Neural cell (in vitro differentiated cells): ENCODE data around the gene SKOR2. TPM values are rescaled to one million over a fixed set of nuclear protein-coding genes. Genes with fewer than 3 reads are reported as not detected.

Experiments
- H2AFZ ChIP-seq: fragments of 200-600, 300-800 bp; sonication (generic), shearing (Covaris generic); 2 replicates; pipeline ENCODE4 v1.6.0; 2014; ENCODE audit warnings: low read depth, mild to moderate bottlenecking, antibody characterized with exemption, low read length, moderate library complexity
- H3F3A ChIP-seq: fragments of 200-600 bp; shearing (Covaris generic); 2 replicates; pipeline ENCODE4 v1.6.1; 2016; ENCODE audit warnings: mild to moderate bottlenecking, moderate library complexity, mixed read lengths, antibody characterized with exemption, low read length; ENCODE audit not compliant: insufficient read depth, poor library complexity, severe bottlenecking
- H3K27ac ChIP-seq: fragments of 200-600, 300-800 bp; sonication (generic), shearing (Covaris generic); 2 replicates; pipeline ENCODE4 v1.5.1; 2014; ENCODE audit warnings: mild to moderate bottlenecking, low read length, moderate library complexity
- H3K27me3 ChIP-seq: fragments of 300-800, 200-600 bp; sonication (generic), shearing (Covaris generic); 2 replicates; pipeline ENCODE4 v1.6.0; 2014; ENCODE audit warnings: mild to moderate bottlenecking, low read depth, low read length, moderate library complexity; ENCODE audit not compliant: insufficient read depth
- H3K36me3 ChIP-seq: fragments of 300-800, 200-600 bp; sonication (generic), shearing (Covaris generic); 2 replicates; pipeline ENCODE4 v1.5.1; 2014; ENCODE audit warnings: mild to moderate bottlenecking, antibody characterized with exemption, low read length, moderate library complexity; ENCODE audit not compliant: insufficient read depth
- H3K4me2 ChIP-seq: fragments of 300-800, 200-600 bp; sonication (generic), shearing (Covaris generic); 2 replicates; pipeline ENCODE4 v1.6.0; 2014; ENCODE audit warnings: mild to moderate bottlenecking, low read length
- H3K4me3 ChIP-seq: fragments of 300-800, 200-600 bp; sonication (generic), shearing (Covaris generic); 2 replicates; pipeline ENCODE4 v1.5.1; 2014; ENCODE audit warnings: mild to moderate bottlenecking, low read length, moderate library complexity
- H3K79me2 ChIP-seq: fragments of 200-600 bp; shearing (Covaris generic); replicated peaks from 2 replicates; pipeline ENCODE4 v1.6.0; 2014; ENCODE audit warnings: mild to moderate bottlenecking, low read length, moderate library complexity; ENCODE audit not compliant: insufficient read depth
- H3K9ac ChIP-seq: fragments of 300-800, 200-600 bp; sonication (generic), shearing (Covaris generic); 2 replicates; pipeline ENCODE4 v1.6.1; 2016; ENCODE audit warnings: mild to moderate bottlenecking, low read length, mixed read lengths
- H3K9me2 ChIP-seq: fragments of 200-600 bp; shearing (Covaris generic); 2 replicates; pipeline ENCODE4 v1.6.1; 2016; ENCODE audit warnings: mild to moderate bottlenecking, low read length, mixed read lengths; ENCODE audit not compliant: insufficient read depth
- H3K9me3 ChIP-seq: fragments of 200-600, 300-800 bp; sonication (generic), shearing (Covaris generic); 2 replicates; pipeline ENCODE4 v1.6.1; 2016; ENCODE audit warnings: mild to moderate bottlenecking, mixed run types, low read length, moderate library complexity, mixed read lengths
- H4K20me1 ChIP-seq: fragments of 200-600 bp; shearing (Covaris generic); 2 replicates; pipeline ENCODE4 v1.6.1; 2016; ENCODE audit warnings: mild to moderate bottlenecking, mixed run types; ENCODE audit not compliant: insufficient read depth
- CTCF ChIP-seq: fragments of 450-650 bp; IDR thresholded peaks from 2 replicates; pipeline ENCODE4 v1.5.1; 2014; ENCODE audit warnings: antibody characterized with exemption, mild to moderate bottlenecking, moderate library complexity; ENCODE audit not compliant: poor library complexity, severe bottlenecking
- EP300 ChIP-seq: fragments of 450-650 bp; conservative IDR thresholded peaks from 2 replicates; pipeline ENCODE4 v1.6.1; 2014; ENCODE audit warnings: antibody characterized with exemption, mild to moderate bottlenecking, moderate library complexity; ENCODE audit not compliant: poor library complexity, severe bottlenecking
- EZH2 ChIP-seq: fragments of 200-600, 300-800 bp; shearing (Covaris generic), sonication (generic); IDR thresholded peaks from 2 replicates; pipeline ENCODE4 v1.6.1; 2014; ENCODE audit warnings: antibody characterized with exemption, low read length, borderline replicate concordance, mild to moderate bottlenecking; ENCODE audit not compliant: insufficient read depth, poor library complexity, severe bottlenecking
- MXI1 ChIP-seq: fragments of 450-650 bp; conservative IDR thresholded peaks from 2 replicates; pipeline ENCODE4 v1.6.1; 2014; ENCODE audit warnings: antibody characterized with exemption, mild to moderate bottlenecking; ENCODE audit not compliant: poor library complexity, severe bottlenecking
- POLR2AphosphoS5 ChIP-seq: IDR thresholded peaks from 2 replicates; pipeline ENCODE4 v1.6.1; 2012
- RAD21 ChIP-seq: fragments of 450-650 bp; conservative IDR thresholded peaks from 2 replicates; pipeline ENCODE4 v1.6.1; 2014; ENCODE audit warnings: antibody characterized with exemption, mild to moderate bottlenecking, moderate library complexity
- REST ChIP-seq: IDR thresholded peaks from 2 replicates; pipeline ENCODE4 v1.6.1; 2012; ENCODE audit warnings: borderline replicate concordance
- SMC3 ChIP-seq: fragments of 450-650 bp; conservative IDR thresholded peaks from 2 replicates; pipeline ENCODE4 v1.6.1; 2014; ENCODE audit warnings: antibody characterized with exemption, mild to moderate bottlenecking, moderate library complexity; ENCODE audit not compliant: poor library complexity
- TAF1 ChIP-seq: IDR thresholded peaks from 2 replicates; pipeline ENCODE4 v1.6.1; 2012; ENCODE audit warnings: low read depth
- polyA plus RNA-seq: library from polyadenylated mRNA; depleted of rRNA; stranded (reverse); fragments of >200 nt; gene quantifications from 2 replicates; pipeline ENCODE4 v1.2.3, GENCODE V29; 2014

SKOR2 gene
- polyA plus RNA-seq, 1 donor from 2014 or later = not detected

DNA sequence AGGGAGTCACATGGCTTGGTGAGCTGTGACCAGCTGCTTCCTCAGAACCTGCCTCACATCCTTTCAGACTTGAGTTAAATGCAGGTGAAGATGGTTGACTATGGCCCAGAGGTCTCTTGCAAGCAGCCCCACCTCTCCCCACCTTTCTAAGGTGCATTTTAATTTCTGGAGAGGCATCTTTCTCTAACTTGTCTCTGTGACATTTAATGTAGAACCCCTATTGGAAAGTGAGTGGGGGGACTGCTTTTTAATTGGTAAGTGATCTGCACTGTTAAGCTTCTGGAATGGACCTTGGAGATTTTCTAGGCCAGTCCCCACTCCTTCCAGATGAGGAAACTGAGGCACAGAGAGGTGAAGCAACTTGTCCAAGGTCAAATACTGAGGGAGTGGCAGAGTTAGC lies 37.3 kb upstream of the SKOR2 start:
- Histone ChIP-seq H4K20me1 (no peaks in the 10 kb centered on the region), H3K4me2 (no peak overlapping the region), H3K9me3 (no peaks in the 10 kb centered on the region), H2AFZ (no peak overlapping the region), H3K79me2 (no peaks in the 10 kb centered on the region), H3K4me3 (no peak overlapping the region), H3K36me3 (no peaks in the 10 kb centered on the region), H3K9me2 (no peaks in the 10 kb centered on the region), H3K27ac (no peak overlapping the region), H3K27me3 (no peaks in the 10 kb centered on the region), H3F3A (no peaks in the 10 kb centered on the region), H3K9ac (no peak overlapping the region)
- TF ChIP-seq RAD21 (no peak), EZH2 (no peak), CTCF (no peak)

- H4K20me1 ChIP-seq = no peaks in the 10 kb centered on the region
- H3F3A ChIP-seq = no peaks in the 10 kb centered on the region
- H3K27ac ChIP-seq = no peak overlapping the region
- no peaks in the 10 kb centered on the region for H3K9me2 ChIP-seq
- H3K36me3 ChIP-seq = no peaks in the 10 kb centered on the region
- no peak overlapping the region for H3K9ac ChIP-seq
- H3K79me2 ChIP-seq = no peaks in the 10 kb centered on the region
- no peak overlapping the region for H2AFZ ChIP-seq
- no peak overlapping the region for H3K4me2 ChIP-seq
- TF ChIP-seq MXI1 = no peak
- TF ChIP-seq TAF1 = no peak
- no peak for TF ChIP-seq SMC3
- TF ChIP-seq REST = no peak
- no peak for TF ChIP-seq EP300
- no peak for TF ChIP-seq RAD21
- no peak for TF ChIP-seq EZH2
- TF ChIP-seq CTCF = no peak
- no peak for TF ChIP-seq POLR2AphosphoS5
- H3K9me3 ChIP-seq = no peaks in the 10 kb centered on the region
- H3K27me3 ChIP-seq = no peaks in the 10 kb centered on the region
- no peak overlapping the region for H3K4me3 ChIP-seq
These were observed 36.6 kb upstream of the SKOR2 start for GRCh38 chr18:47287911-47288585.
